ENCODE measurements around the gene PRKD2.

The PRKD2 gene

GRCh38 chr19:46624958-46625661 lies 91.8 kb downstream of the PRKD2 start, which contains the start of gene PTGIR:
Gene PTGIR (minus strand): TSS chr19:46625089. CDS start chr19:46624225, 864 bp downstream.
- no peak for TF ChIP-seq CTCF (conservative IDR thresholded peaks at IDR 0.05)
- H3K27ac ChIP-seq, result no peak within 1 kb of the TSS
